ENCODE measurements around the gene CREB1. TPM values are rescaled to one million over a fixed set of nuclear protein-coding genes. Genes with fewer than 3 reads are reported as not detected.
A peak's percentile ranks its signal among the peaks of the same experiment; 100 is the strongest.

CREB1 gene
- total RNA-seq, 6 experiments from 2014 or later = 32.9 to 51.8 (median 48.9) TPM

GRCh38 chr2:207483477-207483876, 46.3 kb upstream of the CREB1 start:
- H3K4me1 Mint-ChIP-seq (ENCODE audit: low read depth) = peaks cover 69% of the 10 kb centered on the region
- DNase-seq = no peak
- H3K27me3 Mint-ChIP-seq (ENCODE audit: insufficient read depth) = no peaks in the 10 kb centered on the region; the same call in 1 of the 2 replicates
- no peaks in the 10 kb centered on the region for H3K36me3 Mint-ChIP-seq (ENCODE audit: low read depth)
- no peak overlapping the region for H3K27ac Mint-ChIP-seq
- TF ChIP-seq, protein P1, sequence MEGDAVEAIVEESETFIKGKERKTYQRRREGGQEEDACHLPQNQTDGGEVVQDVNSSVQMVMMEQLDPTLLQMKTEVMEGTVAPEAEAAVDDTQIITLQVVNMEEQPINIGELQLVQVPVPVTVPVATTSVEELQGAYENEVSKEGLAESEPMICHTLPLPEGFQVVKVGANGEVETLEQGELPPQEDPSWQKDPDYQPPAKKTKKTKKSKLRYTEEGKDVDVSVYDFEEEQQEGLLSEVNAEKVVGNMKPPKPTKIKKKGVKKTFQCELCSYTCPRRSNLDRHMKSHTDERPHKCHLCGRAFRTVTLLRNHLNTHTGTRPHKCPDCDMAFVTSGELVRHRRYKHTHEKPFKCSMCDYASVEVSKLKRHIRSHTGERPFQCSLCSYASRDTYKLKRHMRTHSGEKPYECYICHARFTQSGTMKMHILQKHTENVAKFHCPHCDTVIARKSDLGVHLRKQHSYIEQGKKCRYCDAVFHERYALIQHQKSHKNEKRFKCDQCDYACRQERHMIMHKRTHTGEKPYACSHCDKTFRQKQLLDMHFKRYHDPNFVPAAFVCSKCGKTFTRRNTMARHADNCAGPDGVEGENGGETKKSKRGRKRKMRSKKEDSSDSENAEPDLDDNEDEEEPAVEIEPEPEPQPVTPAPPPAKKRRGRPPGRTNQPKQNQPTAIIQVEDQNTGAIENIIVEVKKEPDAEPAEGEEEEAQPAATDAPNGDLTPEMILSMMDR (IDR thresholded peaks at IDR 0.05) = no peak
- no peaks in the 10 kb centered on the region for H3K9me3 Mint-ChIP-seq
- no peak overlapping the region for H3K4me3 Mint-ChIP-seq

DNA sequence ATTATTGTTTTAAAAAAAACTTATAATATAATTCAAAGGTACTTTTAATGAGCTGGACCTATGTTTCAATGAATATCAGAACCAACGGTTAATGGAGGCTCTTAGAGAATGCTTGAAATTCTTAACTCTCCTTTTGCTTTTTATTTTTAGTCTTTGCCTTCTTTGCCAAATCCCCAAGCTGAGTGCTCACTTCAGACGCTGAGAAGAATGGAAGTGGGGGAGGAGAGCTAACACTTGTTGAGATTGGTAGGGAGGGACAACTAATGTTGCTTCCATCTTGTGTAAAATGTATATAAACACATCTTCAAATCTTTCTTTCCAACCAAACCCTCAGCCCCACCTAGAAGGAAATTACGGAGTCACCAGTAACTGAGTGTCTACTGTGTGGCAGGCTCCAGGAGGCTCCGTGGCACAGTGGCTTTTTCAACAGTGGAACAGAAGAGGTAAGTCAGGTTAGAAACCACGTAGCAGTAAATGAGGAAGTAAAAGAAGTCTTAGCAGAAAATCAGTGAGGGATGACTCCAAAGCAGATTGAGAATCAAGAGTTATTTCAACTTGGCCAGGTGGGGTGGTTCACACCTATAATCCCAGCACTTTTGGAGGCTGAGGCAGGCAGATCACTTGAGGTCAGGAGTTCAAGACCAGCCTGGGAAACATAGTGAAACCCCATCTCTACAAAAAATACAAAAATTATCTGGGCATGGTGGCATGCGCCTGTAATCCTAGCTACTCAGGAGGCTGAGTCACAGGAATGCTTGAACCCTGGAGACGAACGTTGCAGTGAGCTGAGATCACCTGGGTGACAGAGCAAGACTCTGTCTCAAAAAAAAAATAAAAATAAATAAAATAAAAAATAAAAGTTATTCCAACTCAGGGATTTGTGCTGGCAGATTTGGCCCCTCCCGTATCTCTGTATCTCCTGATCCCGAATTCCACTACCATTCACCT, 45.0 kb upstream of the CREB1 start:
- H3K4me1 Mint-ChIP-seq (ENCODE audit: low read depth) = peaks cover 67% of the 10 kb centered on the region
- peak overlapping the region; percentile 49; the same call in 1 of the 2 replicates for H3K27ac Mint-ChIP-seq
- no peak overlapping the region for H3K4me3 Mint-ChIP-seq
- no peak for DNase-seq
- H3K36me3 Mint-ChIP-seq (ENCODE audit: low read depth) = no peaks in the 10 kb centered on the region
- no peaks in the 10 kb centered on the region for H3K9me3 Mint-ChIP-seq
- H3K27me3 Mint-ChIP-seq (ENCODE audit: insufficient read depth) = no peaks in the 10 kb centered on the region; the same call in 1 of the 2 replicates
- TF ChIP-seq, protein P1 (IDR thresholded peaks at IDR 0.05) = no peak

- Mint-ChIP-seq H3K4me3 (peak overlapping the region; percentile 58), H3K36me3 (ENCODE audit: low read depth) (no peaks in the 10 kb centered on the region), H3K27ac (peak overlapping the region; percentile 76), H3K4me1 (ENCODE audit: low read depth) (peaks cover 69% of the 10 kb centered on the region), H3K9me3 (no peaks in the 10 kb centered on the region), H3K27me3 (ENCODE audit: insufficient read depth) (no peaks in the 10 kb centered on the region; the same call in 1 of the 2 replicates)
- DNase-seq = peak; percentile 94
- TF ChIP-seq, protein P1 (IDR thresholded peaks at IDR 0.05) = peak; percentile 69
Measured at GRCh38 chr2:207487650-207488311, 42.0 kb upstream of the CREB1 start.

DNA sequence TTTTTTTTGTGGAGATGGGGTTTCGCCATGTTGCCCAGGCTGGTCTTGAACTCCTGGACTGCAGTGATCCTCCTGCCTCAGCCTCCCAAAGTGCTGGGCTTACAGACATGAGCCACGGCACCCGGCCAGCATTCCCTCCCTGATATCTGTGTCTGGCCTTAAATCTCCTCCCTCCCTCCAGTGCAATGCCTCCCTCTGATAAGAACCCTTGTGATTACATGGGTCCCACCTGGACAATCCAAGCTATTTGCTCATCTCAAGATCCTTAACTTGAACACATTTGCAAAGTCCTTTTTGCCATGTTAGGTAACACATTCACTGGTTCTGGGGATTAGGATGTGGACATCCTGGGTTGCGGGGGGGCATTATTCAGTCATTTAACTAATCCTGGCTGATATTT, 40.5 kb upstream of the CREB1 start:
- Mint-ChIP-seq H3K4me1 (ENCODE audit: low read depth) (peaks cover 54% of the 10 kb centered on the region), H3K9me3 (no peaks in the 10 kb centered on the region), H3K4me3 (no peak overlapping the region), H3K36me3 (ENCODE audit: low read depth) (no peaks in the 10 kb centered on the region), H3K27me3 (ENCODE audit: insufficient read depth) (peaks cover 3% of the 10 kb centered on the region), H3K27ac (no peak overlapping the region)
- DNase-seq = no peak
- TF ChIP-seq, protein P1 (IDR thresholded peaks at IDR 0.05) = no peak

DNA sequence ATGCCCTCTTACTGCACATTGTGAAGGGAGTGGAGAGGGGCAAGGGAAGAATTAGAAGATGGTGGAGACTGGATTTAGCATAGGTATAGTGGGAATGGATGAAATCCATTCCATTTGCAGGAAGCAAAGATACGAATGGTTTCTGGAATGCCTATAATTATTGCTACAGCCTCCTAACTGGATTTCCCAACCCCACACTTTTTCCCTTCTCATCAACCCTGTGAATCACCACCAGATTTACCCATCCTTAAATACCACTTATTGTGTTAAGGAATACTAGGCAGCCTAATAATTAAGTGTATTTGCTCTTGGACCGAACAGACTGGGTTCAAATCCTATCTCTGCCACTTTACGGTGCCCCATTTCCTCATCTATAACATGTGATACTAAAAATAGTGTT, 39.3 kb upstream of the CREB1 start:
- no peak for DNase-seq
- H3K27me3 Mint-ChIP-seq (ENCODE audit: insufficient read depth) = peaks cover 3% of the 10 kb centered on the region
- H3K9me3 Mint-ChIP-seq = no peaks in the 10 kb centered on the region
- H3K4me3 Mint-ChIP-seq = no peak overlapping the region
- H3K27ac Mint-ChIP-seq = no peak overlapping the region
- TF ChIP-seq, protein P1 (IDR thresholded peaks at IDR 0.05) = no peak
- H3K36me3 Mint-ChIP-seq (ENCODE audit: low read depth) = no peaks in the 10 kb centered on the region
- peaks cover 42% of the 10 kb centered on the region for H3K4me1 Mint-ChIP-seq (ENCODE audit: low read depth)

All from HFFc6 (cell line).